GM12878 (cell line): ENCODE data around the gene TUBB4B. TPM values are rescaled to one million over a fixed set of nuclear protein-coding genes. Genes with fewer than 3 reads are reported as not detected.

Experiments used
- BHLHE40 ChIP-seq, 2 experiments: fragments of 450-650 bp in 1 of 2; IDR thresholded peaks; 2 replicates each; pipeline ENCODE4 v1.6.1; 2011 to 2017; ENCODE audit warnings: low read depth in 2 of 2, borderline replicate concordance in 1 of 2, improper control_type of control experiment in 1 of 2, low read length in 1 of 2, mild to moderate bottlenecking in 1 of 2
- CBFB ChIP-seq: IDR thresholded peaks from 2 replicates; pipeline ENCODE4 v1.6.1; 2016; ENCODE audit warnings: antibody characterized with exemption, low read depth
- CBX5 ChIP-seq: sonication (generic); IDR thresholded peaks from 2 replicates; pipeline ENCODE4 v1.6.1; 2016; ENCODE audit warnings: low read depth, moderate library complexity, mild to moderate bottlenecking, inconsistent platforms
- EP300 ChIP-seq, 2 experiments: fragments of 150-350 bp in 1 of 2; IDR thresholded peaks; 2 replicates each; pipeline ENCODE4 v1.6.1; 2011 to 2012; ENCODE audit warnings: low read depth in 2 of 2, low read length in 2 of 2, borderline replicate concordance in 1 of 2, improper control_type of control experiment in 1 of 2, inconsistent platforms in 1 of 2; ENCODE audit not compliant: control insufficient read depth in 1 of 2
- GABPA ChIP-seq: IDR thresholded peaks from 2 replicates; pipeline ENCODE4 v1.6.1; 2014; ENCODE audit warnings: antibody characterized with exemption, low read depth, mild to moderate bottlenecking, inconsistent platforms
- GATAD2B ChIP-seq: fragments of 450-650 bp; conservative IDR thresholded peaks from 2 replicates; pipeline ENCODE4 v1.6.1; 2017; ENCODE audit warnings: low read depth, mild to moderate bottlenecking, moderate library complexity
- HCFC1 ChIP-seq: fragments of 150-350 bp; IDR thresholded peaks from 2 replicates; pipeline ENCODE4 v1.6.1; 2014; ENCODE audit warnings: low read length
- IKZF1 ChIP-seq: fragments of 450-650 bp; conservative IDR thresholded peaks from 2 replicates; pipeline ENCODE4 v1.6.1; 2017; ENCODE audit warnings: antibody characterized with exemption, mild to moderate bottlenecking
- NBN ChIP-seq: fragments of 450-650 bp; IDR thresholded peaks from 2 replicates; pipeline ENCODE4 v1.6.1; 2016
- NR2F1 ChIP-seq: fragments of 450-650 bp; conservative IDR thresholded peaks from 2 replicates; pipeline ENCODE4 v1.6.1; 2017; ENCODE audit warnings: mild to moderate bottlenecking
- PAX5 ChIP-seq: IDR thresholded peaks from 2 replicates; pipeline ENCODE4 v1.6.1; 2011; ENCODE audit warnings: low read depth, low read length, borderline replicate concordance
- POLR2A ChIP-seq: IDR thresholded peaks from 2 replicates; pipeline ENCODE4 v1.6.1; 2011; ENCODE audit warnings: low read depth, mild to moderate bottlenecking, low read length
- POLR2AphosphoS2 ChIP-seq: IDR thresholded peaks from 2 replicates; pipeline ENCODE4 v1.6.1; 2011; ENCODE audit warnings: low read depth, mild to moderate bottlenecking, low read length, improper control_type of control experiment, moderate library complexity
- POLR2AphosphoS5 ChIP-seq: IDR thresholded peaks from 2 replicates; pipeline ENCODE4 v1.6.1; 2011; ENCODE audit warnings: mild to moderate bottlenecking, low read length, inconsistent platforms
- RB1 ChIP-seq: fragments of 450-650 bp; formaldehyde crosslinking; IDR thresholded peaks from 2 replicates; pipeline ENCODE4 v1.6.1; 2017; ENCODE audit warnings: mild to moderate bottlenecking, borderline replicate concordance
- RELA ChIP-seq: fragments of 450-650 bp; IDR thresholded peaks from 2 replicates; pipeline ENCODE4 v1.8.0; 2014; ENCODE audit warnings: borderline replicate concordance; ENCODE audit not compliant: partially characterized antibody
- SIN3A ChIP-seq: IDR thresholded peaks from 2 replicates; pipeline ENCODE4 v1.6.1; 2012; ENCODE audit warnings: low read depth, low read length, improper control_type of control experiment
- SIX5 ChIP-seq: IDR thresholded peaks from 2 replicates; pipeline ENCODE4 v1.6.1; 2011; ENCODE audit warnings: mild to moderate bottlenecking, low read depth, low read length, moderate library complexity; ENCODE audit not compliant: severe bottlenecking
- SMAD5 ChIP-seq: IDR thresholded peaks from 2 replicates; pipeline ENCODE4 v1.6.1; 2016; ENCODE audit warnings: antibody characterized with exemption, low read depth
- SP1 ChIP-seq: IDR thresholded peaks from one replicate; pipeline ENCODE4 v1.6.1; 2011; ENCODE audit warnings: low read depth, low read length
- ZBED1 ChIP-seq: IDR thresholded peaks from 2 replicates; pipeline ENCODE4 v1.6.1; 2016; ENCODE audit warnings: borderline replicate concordance
- ZNF217 ChIP-seq: fragments of 450-650 bp; IDR thresholded peaks from 2 replicates; pipeline ENCODE4 v1.6.1; 2017; ENCODE audit warnings: antibody characterized with exemption, mild to moderate bottlenecking
- ZSCAN29 ChIP-seq: fragments of 450-650 bp; IDR thresholded peaks from 2 replicates; pipeline ENCODE4 v1.6.1; 2017; ENCODE audit warnings: mild to moderate bottlenecking, moderate library complexity
- polyA plus RNA-seq, 11 experiments: library from polyadenylated mRNA; depleted of rRNA in 4 of 11; unstranded in 6 of 11; stranded (reverse) in 5 of 11; fragments of >200 nt; fragmentation: Nextera tagmentation in 4 of 11; fragmentation: Illumina TruSeq in 1 of 11; extraction: Ambion mirVana in 4 of 11; extraction: Trizol in 1 of 11; gene quantifications; 1 replicate in 1 of 11; 2 replicates in 10 of 11; pipeline versions ENCODE4 v1.2.1 to v1.2.3, GENCODE V29; 2011 to 2016; ENCODE audit warnings: inconsistent platforms in 2 of 11, missing spikeins in 2 of 11, low read depth in 1 of 11
- total RNA-seq, 4 experiments: library from RNA; depleted of rRNA in 3 of 4; stranded (reverse); fragments of >200 nt in 3 of 4; fragmentation: Illumina TruSeq in 1 of 4; extraction: Trizol in 1 of 4; gene quantifications; 2 replicates each; pipeline versions ENCODE4 v1.2.1 to v1.2.3, GENCODE V29; 2013 to 2021
- TF ChIP-seq, protein P1 (sequence below): fragments of 450-650 bp; IDR thresholded peaks from 2 replicates; pipeline ENCODE4 v1.6.1; 2017; ENCODE audit warnings: low read depth, mild to moderate bottlenecking, moderate library complexity
- TF ChIP-seq, protein P2 (sequence below): fragments of 150-350 bp; IDR thresholded peaks from 2 replicates; pipeline ENCODE4 v1.6.1; 2016; ENCODE audit warnings: low read depth, low read length

The TUBB4B gene
- total and polyA plus RNA-seq, 10 of the 15 experiments (the other 5 are each of a cell fraction or from before 2014, with no cell fraction given) = 23.0 to 532 (median 254) TPM

DNA sequence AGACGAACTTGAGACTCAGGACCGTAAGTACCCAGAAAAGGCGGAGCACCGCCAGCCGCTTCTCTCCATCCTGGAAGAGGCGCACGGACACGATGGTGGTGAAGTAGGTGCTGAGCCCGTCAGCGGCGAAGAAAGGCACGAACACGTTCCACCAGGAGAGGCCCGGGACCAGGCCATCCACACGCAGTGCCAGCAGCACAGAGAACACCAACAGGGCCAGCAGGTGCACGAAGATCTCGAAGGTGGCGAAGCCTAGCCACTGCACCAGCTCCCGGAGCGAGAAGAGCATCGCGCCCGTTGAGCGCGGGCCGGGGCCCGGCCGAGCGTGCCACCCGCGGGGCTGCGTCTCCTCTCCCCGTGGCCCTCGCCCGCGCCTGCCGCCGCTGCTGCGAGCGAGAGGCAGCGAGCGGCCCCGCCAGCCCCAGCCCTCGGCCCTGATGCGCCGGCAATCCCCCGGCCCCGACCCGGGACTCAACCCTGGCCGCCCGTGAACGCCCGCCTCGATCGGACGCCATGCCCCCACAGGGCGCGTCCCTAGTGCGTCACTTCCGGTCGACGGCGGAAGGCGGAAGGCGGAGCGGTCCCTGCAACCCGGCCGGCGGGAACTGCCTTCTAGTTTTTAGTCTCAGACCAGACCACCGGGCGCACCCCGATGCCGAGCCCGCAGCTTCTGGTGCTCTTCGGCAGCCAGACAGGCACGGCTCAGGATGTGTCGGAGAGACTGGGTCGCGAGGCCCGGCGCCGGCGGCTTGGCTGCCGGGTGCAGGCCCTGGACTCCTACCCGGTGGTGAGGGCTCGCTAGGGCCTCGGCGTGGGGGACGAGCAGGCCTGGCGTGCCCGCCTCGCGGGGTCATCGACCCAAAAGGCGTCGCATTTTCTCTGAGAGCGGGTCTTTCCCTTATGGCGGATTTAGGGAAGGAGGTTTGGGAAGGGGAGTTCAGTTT lies 35.7 kb upstream of the TUBB4B start, which contains the start of the genes NDOR1 and TMEM203 (continued):
- TF ChIP-seq, protein P1, sequence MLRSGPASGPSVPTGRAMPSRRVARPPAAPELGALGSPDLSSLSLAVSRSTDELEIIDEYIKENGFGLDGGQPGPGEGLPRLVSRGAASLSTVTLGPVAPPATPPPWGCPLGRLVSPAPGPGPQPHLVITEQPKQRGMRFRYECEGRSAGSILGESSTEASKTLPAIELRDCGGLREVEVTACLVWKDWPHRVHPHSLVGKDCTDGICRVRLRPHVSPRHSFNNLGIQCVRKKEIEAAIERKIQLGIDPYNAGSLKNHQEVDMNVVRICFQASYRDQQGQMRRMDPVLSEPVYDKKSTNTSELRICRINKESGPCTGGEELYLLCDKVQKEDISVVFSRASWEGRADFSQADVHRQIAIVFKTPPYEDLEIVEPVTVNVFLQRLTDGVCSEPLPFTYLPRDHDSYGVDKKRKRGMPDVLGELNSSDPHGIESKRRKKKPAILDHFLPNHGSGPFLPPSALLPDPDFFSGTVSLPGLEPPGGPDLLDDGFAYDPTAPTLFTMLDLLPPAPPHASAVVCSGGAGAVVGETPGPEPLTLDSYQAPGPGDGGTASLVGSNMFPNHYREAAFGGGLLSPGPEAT = peak; percentile 94
- TF ChIP-seq SMAD5 (peak; percentile 47), RB1 (peak; percentile 98; the same call in 1 of the 2 replicates), SIX5 (peak; percentile 67), NBN (peak; percentile 54; the same call in 1 of the 2 replicates), POLR2AphosphoS2 (0 out of 2 replicates have a peak, but pooled peaks have one; percentile 54), POLR2A (peak; percentile 92), GABPA (peak; percentile 96), HCFC1 (peak; percentile 82), CBFB (0 out of 2 replicates have a peak, but pooled peaks have one; percentile 25), CBX5 (no peak), NR2F1 (peak; percentile 74), ZBED1 (no peak), SP1 (peak; percentile 56), POLR2AphosphoS5 (peak; percentile 84; the same call in 1 of the 2 replicates), BHLHE40 (IDR thresholded peaks at IDR 0.05; ENCODE audit: borderline replicate concordance in 1 of 2, low read depth in 2 of 2, low read length in 1 of 2) (peak; percentile 11 to 76; a peak in 2 of 4 replicates), SIN3A (peak; percentile 95), EP300 (IDR thresholded peaks at IDR 0.05; ENCODE audit: borderline replicate concordance in 1 of 2, control insufficient read depth in 1 of 2, low read depth in 2 of 2, low read length in 2 of 2) (no peak), ZSCAN29 (peak; percentile 60; the same call in 1 of the 2 replicates), GATAD2B (peak; percentile 88), PAX5 (0 out of 2 replicates have a peak, but pooled peaks have one; percentile 18), ZNF217 (peak; percentile 31; the same call in 1 of the 2 replicates), IKZF1 (peak; percentile 87), RELA (peak; percentile 69)
- TF ChIP-seq, protein P2, sequence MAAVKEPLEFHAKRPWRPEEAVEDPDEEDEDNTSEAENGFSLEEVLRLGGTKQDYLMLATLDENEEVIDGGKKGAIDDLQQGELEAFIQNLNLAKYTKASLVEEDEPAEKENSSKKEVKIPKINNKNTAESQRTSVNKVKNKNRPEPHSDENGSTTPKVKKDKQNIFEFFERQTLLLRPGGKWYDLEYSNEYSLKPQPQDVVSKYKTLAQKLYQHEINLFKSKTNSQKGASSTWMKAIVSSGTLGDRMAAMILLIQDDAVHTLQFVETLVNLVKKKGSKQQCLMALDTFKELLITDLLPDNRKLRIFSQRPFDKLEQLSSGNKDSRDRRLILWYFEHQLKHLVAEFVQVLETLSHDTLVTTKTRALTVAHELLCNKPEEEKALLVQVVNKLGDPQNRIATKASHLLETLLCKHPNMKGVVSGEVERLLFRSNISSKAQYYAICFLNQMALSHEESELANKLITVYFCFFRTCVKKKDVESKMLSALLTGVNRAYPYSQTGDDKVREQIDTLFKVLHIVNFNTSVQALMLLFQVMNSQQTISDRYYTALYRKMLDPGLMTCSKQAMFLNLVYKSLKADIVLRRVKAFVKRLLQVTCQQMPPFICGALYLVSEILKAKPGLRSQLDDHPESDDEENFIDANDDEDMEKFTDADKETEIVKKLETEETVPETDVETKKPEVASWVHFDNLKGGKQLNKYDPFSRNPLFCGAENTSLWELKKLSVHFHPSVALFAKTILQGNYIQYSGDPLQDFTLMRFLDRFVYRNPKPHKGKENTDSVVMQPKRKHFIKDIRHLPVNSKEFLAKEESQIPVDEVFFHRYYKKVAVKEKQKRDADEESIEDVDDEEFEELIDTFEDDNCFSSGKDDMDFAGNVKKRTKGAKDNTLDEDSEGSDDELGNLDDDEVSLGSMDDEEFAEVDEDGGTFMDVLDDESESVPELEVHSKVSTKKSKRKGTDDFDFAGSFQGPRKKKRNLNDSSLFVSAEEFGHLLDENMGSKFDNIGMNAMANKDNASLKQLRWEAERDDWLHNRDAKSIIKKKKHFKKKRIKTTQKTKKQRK = peak; percentile 39; the same call in 1 of the 2 replicates
